GM23338 (cell line): ENCODE results near the gene OGA.

Source experiments
- CTCF ChIP-seq, 2 experiments: fragments of 200-600 bp in 1 of 2; sonication (generic) in 1 of 2; conservative IDR thresholded peaks; 2 replicates each; pipeline versions ENCODE4 v1.5.1 to v1.6.1; 2016 to 2017; ENCODE audit warnings: antibody characterized with exemption in 2 of 2, low read depth in 2 of 2, mild to moderate bottlenecking in 2 of 2, moderate library complexity in 1 of 2
- EZH2 ChIP-seq: fragments of 200-600 bp; sonication (generic); IDR thresholded peaks from one replicate; pipeline ENCODE4 v1.8.0; 2017; ENCODE audit warnings: antibody characterized with exemption, mild to moderate bottlenecking, low read depth; ENCODE audit not compliant: unreplicated experiment
- NANOG ChIP-seq: IDR thresholded peaks from 2 replicates; pipeline ENCODE4 v1.6.1; 2016; ENCODE audit warnings: antibody characterized with exemption, borderline replicate concordance
- REST ChIP-seq: IDR thresholded peaks from one replicate; pipeline ENCODE4 v1.6.1; 2018; ENCODE audit warnings: antibody characterized with exemption; ENCODE audit not compliant: unreplicated experiment
- ZNF331 ChIP-seq: fragments of 250-450 bp; sonication (Bioruptor Pico); IDR thresholded peaks from 2 replicates; pipeline ENCODE4 v1.5.0; 2020; ENCODE audit warnings: low read depth, mild to moderate bottlenecking, moderate library complexity

- TF ChIP-seq ZNF331 (CRISPR knock-in tag) (no peak), CTCF (conservative IDR thresholded peaks at IDR 0.05; ENCODE audit: low read depth in 2 of 2) (no peak), NANOG (no peak), EZH2 (no peak), REST (no peak)
Measured at GRCh38 chr10:101856626-101857025, 38.4 kb upstream of the OGA start.
